ENCODE results near the gene BMPR1B. TPM values are rescaled to one million over a fixed set of nuclear protein-coding genes. Genes with fewer than 3 reads are reported as not detected.

Gene BMPR1B
- total and polyA plus RNA-seq, 2 experiments from 2014 or later: 1.6 to 3.3 TPM

DNA sequence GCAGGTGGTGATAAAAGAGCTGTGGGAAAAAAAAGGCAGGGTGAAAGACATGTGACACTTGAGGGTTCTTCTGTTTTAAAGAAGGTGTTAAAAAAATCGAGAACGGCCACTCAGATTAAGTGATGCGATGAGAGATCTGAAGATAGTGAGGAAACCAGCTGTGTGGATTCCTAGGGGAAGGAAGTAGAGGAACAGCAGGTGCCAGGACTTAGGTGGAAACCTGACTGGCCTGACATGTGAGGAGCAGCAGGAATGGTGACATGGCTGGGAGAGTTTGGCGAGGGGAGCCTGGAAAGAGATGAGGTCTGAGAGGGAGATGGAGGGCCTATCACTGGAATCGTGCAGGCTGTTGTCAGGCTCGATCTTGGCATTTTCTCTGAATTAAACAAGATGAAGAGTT is 55.5 kb downstream of the BMPR1B start:
- no peak overlapping the region for H3K4me3 ChIP-seq
- no peaks in the 10 kb centered on the region for H3K9me2 ChIP-seq (replicated peaks; ENCODE audit: insufficient read depth)
- no peak overlapping the region for H3K27ac ChIP-seq
- H2AFZ ChIP-seq: no peak overlapping the region
- no peaks in the 10 kb centered on the region for H4K20me1 ChIP-seq (ENCODE audit: insufficient read depth, poor library complexity, severe bottlenecking)
- no peak for DNase-seq (ENCODE audit: low spot score)
- H3K27me3 ChIP-seq: no peaks in the 10 kb centered on the region
- H3K4me2 ChIP-seq: no peak overlapping the region
- no peak for TF ChIP-seq EZH2 (IDR thresholded peaks at IDR 0.05; ENCODE audit: borderline replicate concordance)
- no peak for TF ChIP-seq EZH2phosphoT487 (IDR thresholded peaks at IDR 0.05; ENCODE audit: low read depth, severe bottlenecking, unreplicated experiment)
- TF ChIP-seq, protein P1, sequence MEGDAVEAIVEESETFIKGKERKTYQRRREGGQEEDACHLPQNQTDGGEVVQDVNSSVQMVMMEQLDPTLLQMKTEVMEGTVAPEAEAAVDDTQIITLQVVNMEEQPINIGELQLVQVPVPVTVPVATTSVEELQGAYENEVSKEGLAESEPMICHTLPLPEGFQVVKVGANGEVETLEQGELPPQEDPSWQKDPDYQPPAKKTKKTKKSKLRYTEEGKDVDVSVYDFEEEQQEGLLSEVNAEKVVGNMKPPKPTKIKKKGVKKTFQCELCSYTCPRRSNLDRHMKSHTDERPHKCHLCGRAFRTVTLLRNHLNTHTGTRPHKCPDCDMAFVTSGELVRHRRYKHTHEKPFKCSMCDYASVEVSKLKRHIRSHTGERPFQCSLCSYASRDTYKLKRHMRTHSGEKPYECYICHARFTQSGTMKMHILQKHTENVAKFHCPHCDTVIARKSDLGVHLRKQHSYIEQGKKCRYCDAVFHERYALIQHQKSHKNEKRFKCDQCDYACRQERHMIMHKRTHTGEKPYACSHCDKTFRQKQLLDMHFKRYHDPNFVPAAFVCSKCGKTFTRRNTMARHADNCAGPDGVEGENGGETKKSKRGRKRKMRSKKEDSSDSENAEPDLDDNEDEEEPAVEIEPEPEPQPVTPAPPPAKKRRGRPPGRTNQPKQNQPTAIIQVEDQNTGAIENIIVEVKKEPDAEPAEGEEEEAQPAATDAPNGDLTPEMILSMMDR (IDR thresholded peaks at IDR 0.05; ENCODE audit: poor library complexity): no peak
- no peaks in the 10 kb centered on the region for H3K36me3 ChIP-seq (replicated peaks; ENCODE audit: insufficient read depth, low read depth)
- WGBS (ENCODE audit: low lambda C conversion rate, missing lambda C conversion rate): 79% methylated on average over 6 of the region's 6 CpGs
- H3K9me3 ChIP-seq (ENCODE audit: low read depth): no peaks in the 10 kb centered on the region
- no peaks in the 10 kb centered on the region for H3K79me2 ChIP-seq
- no peaks in the 10 kb centered on the region for H3K4me1 ChIP-seq (ENCODE audit: insufficient read depth)

DNA sequence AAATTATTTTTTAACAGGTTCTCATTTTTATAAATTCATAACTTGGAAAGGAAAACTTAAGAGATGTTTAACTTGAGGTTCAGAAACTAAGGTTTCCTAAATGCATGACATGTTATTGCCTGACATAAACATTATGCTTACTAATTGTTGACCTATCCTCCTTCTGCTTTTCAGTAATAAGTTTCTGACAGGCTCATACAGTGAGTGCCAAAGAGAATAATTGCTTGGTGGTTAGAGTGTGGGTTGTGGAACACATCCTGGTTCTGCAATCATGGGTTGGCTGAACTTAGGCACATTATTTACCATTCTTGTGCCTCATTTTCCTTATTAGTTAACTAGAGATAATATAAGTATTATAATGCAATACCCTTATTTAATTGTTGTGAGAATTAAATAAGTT is 56.5 kb downstream of the BMPR1B start:
- no peaks in the 10 kb centered on the region for H4K20me1 ChIP-seq (ENCODE audit: insufficient read depth, poor library complexity, severe bottlenecking)
- no peaks in the 10 kb centered on the region for H3K9me2 ChIP-seq (replicated peaks; ENCODE audit: insufficient read depth)
- no peaks in the 10 kb centered on the region for H3K79me2 ChIP-seq
- no peak overlapping the region for H3K27ac ChIP-seq
- no peaks in the 10 kb centered on the region for H3K4me1 ChIP-seq (ENCODE audit: insufficient read depth)
- H3K4me2 ChIP-seq: no peak overlapping the region
- no peaks in the 10 kb centered on the region for H3K9me3 ChIP-seq (ENCODE audit: low read depth)
- no peak overlapping the region for H2AFZ ChIP-seq
- no peaks in the 10 kb centered on the region for H3K27me3 ChIP-seq
- no peak overlapping the region for H3K4me3 ChIP-seq
- H3K36me3 ChIP-seq (replicated peaks; ENCODE audit: insufficient read depth, low read depth): no peaks in the 10 kb centered on the region
- no peak for DNase-seq (ENCODE audit: low spot score)
- TF ChIP-seq, protein P1 (IDR thresholded peaks at IDR 0.05; ENCODE audit: poor library complexity): no peak
- TF ChIP-seq EZH2 (IDR thresholded peaks at IDR 0.05; ENCODE audit: borderline replicate concordance) (no peak), EZH2phosphoT487 (IDR thresholded peaks at IDR 0.05; ENCODE audit: low read depth, severe bottlenecking, unreplicated experiment) (no peak)

DNA sequence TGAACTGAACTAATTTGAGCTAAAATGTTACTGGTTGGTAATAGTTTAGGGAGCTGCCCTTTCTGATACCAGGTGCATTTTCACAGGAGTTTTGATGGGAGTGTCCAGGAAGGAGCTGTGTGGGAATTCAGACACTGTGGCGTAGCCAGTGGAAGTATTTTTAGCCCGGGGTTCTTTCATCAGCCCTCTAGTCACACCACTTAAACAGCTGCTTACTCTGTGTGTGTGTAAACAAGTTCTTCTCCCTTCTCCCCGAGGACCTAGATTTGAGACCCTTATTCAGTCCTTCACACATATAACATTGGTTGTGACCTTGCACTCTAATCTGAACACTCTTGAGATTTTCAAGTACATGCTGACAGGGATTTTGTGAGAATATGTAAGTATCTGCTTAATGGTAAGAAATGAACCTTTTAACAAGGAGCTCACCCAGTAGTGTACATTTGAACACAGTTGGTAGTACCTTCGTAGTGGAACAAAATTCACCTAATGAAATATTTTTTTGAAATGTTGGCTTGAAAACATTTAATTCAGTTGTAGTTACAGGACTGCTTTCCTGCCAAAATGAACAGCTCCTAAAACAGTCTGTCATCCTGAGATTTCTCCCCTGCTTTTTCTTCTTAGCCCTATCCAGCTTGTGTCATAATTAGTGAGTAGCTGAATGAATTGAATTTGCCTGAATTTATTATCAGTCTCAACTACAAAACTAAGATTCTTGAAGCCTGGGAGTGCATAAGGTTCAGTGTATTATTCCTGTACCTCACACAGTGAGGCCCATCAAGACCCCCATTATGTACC is 61.8 kb downstream of the BMPR1B start:
- Histone ChIP-seq H3K36me3 (replicated peaks; ENCODE audit: insufficient read depth, low read depth) (no peaks in the 10 kb centered on the region), H3K9me3 (ENCODE audit: low read depth) (no peaks in the 10 kb centered on the region), H3K27ac (no peak overlapping the region), H3K9me2 (replicated peaks; ENCODE audit: insufficient read depth) (no peaks in the 10 kb centered on the region), H4K20me1 (ENCODE audit: insufficient read depth, poor library complexity, severe bottlenecking) (no peaks in the 10 kb centered on the region), H3K4me1 (ENCODE audit: insufficient read depth) (no peaks in the 10 kb centered on the region), H3K79me2 (no peaks in the 10 kb centered on the region), H3K4me3 (no peak overlapping the region), H2AFZ (no peak overlapping the region), H3K4me2 (no peak overlapping the region), H3K27me3 (no peaks in the 10 kb centered on the region)
- WGBS (ENCODE audit: low lambda C conversion rate, missing lambda C conversion rate): 60% methylated on average over 4 of the region's 4 CpGs
- no peak for DNase-seq (ENCODE audit: low spot score)
- TF ChIP-seq, protein P1 (IDR thresholded peaks at IDR 0.05; ENCODE audit: poor library complexity): no peak
- no peak for TF ChIP-seq EZH2 (IDR thresholded peaks at IDR 0.05; ENCODE audit: borderline replicate concordance)
- TF ChIP-seq EZH2phosphoT487 (IDR thresholded peaks at IDR 0.05; ENCODE audit: low read depth, severe bottlenecking, unreplicated experiment): no peak

Data from hepatocyte (in vitro differentiated cells).